ENCODE results near the gene IL34.
"Not testable (repeated sequence)": the region's sequence is repeated elsewhere in the genome, so short reads cannot be mapped to it uniquely, and the experiment has no call there.

The IL34 gene

GRCh38 chr16:70646260-70647241 is at the start of gene IL34:
Gene IL34 (plus strand): TSS chr16:70646559. CDS start chr16:70646948, 389 bp downstream.
- no peak for DNase-seq (ENCODE audit: low read depth)

- DNase-seq (ENCODE audit: low read depth): no peak
Measured at GRCh38 chr16:70597135-70597835, 49.1 kb upstream of the IL34 start.

GRCh38 chr16:70598937-70599503 is 47.3 kb upstream of the IL34 start:
- DNase-seq (ENCODE audit: low read depth): no peak

- DNase-seq (ENCODE audit: low read depth): no peak
Measured at GRCh38 chr16:70600730-70601129, 45.6 kb upstream of the IL34 start.

GRCh38 chr16:70601576-70602575 is 44.5 kb upstream of the IL34 start:
- DNase-seq (ENCODE audit: low read depth): no peak

- no peak for DNase-seq (ENCODE audit: low read depth)
Measured at GRCh38 chr16:70602831-70603230, 43.5 kb upstream of the IL34 start.

GRCh38 chr16:70604407-70605282 is 41.7 kb upstream of the IL34 start:
- no peak for DNase-seq (ENCODE audit: low read depth)

GRCh38 chr16:70605283-70605657 is 41.1 kb upstream of the IL34 start:
- DNase-seq (ENCODE audit: low read depth): peak; percentile 68

- DNase-seq (ENCODE audit: low read depth): no peak
Measured at GRCh38 chr16:70608521-70608920, 37.8 kb upstream of the IL34 start.

- DNase-seq (ENCODE audit: low read depth): no peak
Measured at GRCh38 chr16:70610273-70611223, 35.8 kb upstream of the IL34 start.

GRCh38 chr16:70611224-70611598 is 35.1 kb upstream of the IL34 start:
- DNase-seq (ENCODE audit: low read depth): no peak

- no peak for DNase-seq (ENCODE audit: low read depth)
Measured at GRCh38 chr16:70611785-70612303, 34.5 kb upstream of the IL34 start.

- no peak for DNase-seq (ENCODE audit: low read depth)
Measured at GRCh38 chr16:70612931-70613330, 33.4 kb upstream of the IL34 start.

GRCh38 chr16:70614208-70614951 is 32.0 kb upstream of the IL34 start:
- DNase-seq (ENCODE audit: low read depth): no peak

- DNase-seq (ENCODE audit: low read depth): no peak
Measured at GRCh38 chr16:70615945-70616344, 30.4 kb upstream of the IL34 start.

- DNase-seq (ENCODE audit: low read depth): not testable (repeated sequence)
Measured at GRCh38 chr16:70621864-70622263, 24.5 kb upstream of the IL34 start.

GRCh38 chr16:70627696-70628095 is 18.7 kb upstream of the IL34 start:
- no peak for DNase-seq (ENCODE audit: low read depth)

- DNase-seq (ENCODE audit: low read depth): no peak
Measured at GRCh38 chr16:70630960-70631745, 15.2 kb upstream of the IL34 start.

Data from fibroblast of gingiva (primary cell).